ENCODE data around the gene MAPK8IP2. TPM values are rescaled to one million over a fixed set of nuclear protein-coding genes. Genes with fewer than 3 reads are reported as not detected.
A peak's percentile ranks its signal among the peaks of the same experiment; 100 is the strongest.
"Not testable (repeated sequence)": the region's sequence is repeated elsewhere in the genome, so short reads cannot be mapped to it uniquely, and the experiment has no call there.

MAPK8IP2 gene
- total and polyA plus RNA-seq, 2 experiments from 2014 or later = 0.42 to 1.7 TPM

DNA sequence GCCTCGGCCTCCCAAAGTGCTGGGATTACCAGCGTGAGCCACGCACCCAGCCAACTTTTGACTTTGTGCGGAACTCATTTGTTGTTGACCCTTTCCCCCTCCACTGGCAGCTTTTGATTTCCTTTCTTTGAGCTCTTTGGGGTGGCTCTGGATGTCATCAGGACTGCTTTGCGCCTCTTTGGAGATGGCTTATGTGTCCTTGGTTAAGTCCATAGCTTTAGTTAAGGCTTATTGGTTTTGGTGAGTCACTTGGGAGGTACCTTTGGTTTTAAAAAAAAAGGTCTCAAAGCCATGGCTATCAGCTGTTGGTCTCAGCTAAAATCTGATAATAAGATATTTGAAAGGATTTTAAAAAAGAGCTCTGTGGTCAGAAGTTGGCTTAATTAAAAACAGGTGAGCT, 32.5 kb downstream of the MAPK8IP2 start:
- Histone ChIP-seq H3K27ac (no peak overlapping the region), H3K9me3 (ENCODE audit: low read depth) (no peaks in the 10 kb centered on the region), H3K27me3 (no peaks in the 10 kb centered on the region), H3K36me3 (no peaks in the 10 kb centered on the region), H3K4me3 (no peak overlapping the region), H3K4me1 (ENCODE audit: low read depth) (no peaks in the 10 kb centered on the region)
- DNase-seq (ENCODE audit: low read depth in 1 of 2, low spot score in 1 of 2) = no peak
- TF ChIP-seq, protein P1, sequence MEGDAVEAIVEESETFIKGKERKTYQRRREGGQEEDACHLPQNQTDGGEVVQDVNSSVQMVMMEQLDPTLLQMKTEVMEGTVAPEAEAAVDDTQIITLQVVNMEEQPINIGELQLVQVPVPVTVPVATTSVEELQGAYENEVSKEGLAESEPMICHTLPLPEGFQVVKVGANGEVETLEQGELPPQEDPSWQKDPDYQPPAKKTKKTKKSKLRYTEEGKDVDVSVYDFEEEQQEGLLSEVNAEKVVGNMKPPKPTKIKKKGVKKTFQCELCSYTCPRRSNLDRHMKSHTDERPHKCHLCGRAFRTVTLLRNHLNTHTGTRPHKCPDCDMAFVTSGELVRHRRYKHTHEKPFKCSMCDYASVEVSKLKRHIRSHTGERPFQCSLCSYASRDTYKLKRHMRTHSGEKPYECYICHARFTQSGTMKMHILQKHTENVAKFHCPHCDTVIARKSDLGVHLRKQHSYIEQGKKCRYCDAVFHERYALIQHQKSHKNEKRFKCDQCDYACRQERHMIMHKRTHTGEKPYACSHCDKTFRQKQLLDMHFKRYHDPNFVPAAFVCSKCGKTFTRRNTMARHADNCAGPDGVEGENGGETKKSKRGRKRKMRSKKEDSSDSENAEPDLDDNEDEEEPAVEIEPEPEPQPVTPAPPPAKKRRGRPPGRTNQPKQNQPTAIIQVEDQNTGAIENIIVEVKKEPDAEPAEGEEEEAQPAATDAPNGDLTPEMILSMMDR (IDR thresholded peaks at IDR 0.05; ENCODE audit: low read depth, low read length) = no peak

DNA sequence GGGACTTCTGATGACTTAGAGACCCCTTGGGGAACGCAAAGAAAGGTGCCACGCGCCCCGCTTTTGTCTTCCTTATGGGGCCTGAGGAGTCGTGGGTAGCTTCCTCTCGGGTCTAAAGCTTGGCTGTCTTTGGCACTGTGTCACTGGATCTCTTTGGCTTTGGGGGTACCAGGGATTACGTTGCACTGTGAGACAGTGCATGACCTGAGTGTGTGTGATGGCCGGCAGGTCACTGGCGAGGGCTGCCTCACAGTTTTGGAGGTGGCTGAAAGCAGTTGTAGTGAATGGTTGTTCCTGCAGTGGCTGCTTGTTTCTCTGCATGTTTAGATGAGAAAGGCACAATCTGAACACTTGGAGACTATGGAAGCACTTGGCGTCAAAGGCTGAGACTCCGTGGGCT, 33.2 kb downstream of the MAPK8IP2 start:
- TF ChIP-seq, protein P1 (IDR thresholded peaks at IDR 0.05; ENCODE audit: low read depth, low read length) = no peak
- Histone ChIP-seq H3K27me3 (no peaks in the 10 kb centered on the region), H3K4me1 (ENCODE audit: low read depth) (no peaks in the 10 kb centered on the region), H3K27ac (no peak overlapping the region), H3K36me3 (no peaks in the 10 kb centered on the region), H3K9me3 (ENCODE audit: low read depth) (no peaks in the 10 kb centered on the region), H3K4me3 (no peak overlapping the region)
- DNase-seq (ENCODE audit: low read depth in 1 of 2, low spot score in 1 of 2) = no peak

DNA sequence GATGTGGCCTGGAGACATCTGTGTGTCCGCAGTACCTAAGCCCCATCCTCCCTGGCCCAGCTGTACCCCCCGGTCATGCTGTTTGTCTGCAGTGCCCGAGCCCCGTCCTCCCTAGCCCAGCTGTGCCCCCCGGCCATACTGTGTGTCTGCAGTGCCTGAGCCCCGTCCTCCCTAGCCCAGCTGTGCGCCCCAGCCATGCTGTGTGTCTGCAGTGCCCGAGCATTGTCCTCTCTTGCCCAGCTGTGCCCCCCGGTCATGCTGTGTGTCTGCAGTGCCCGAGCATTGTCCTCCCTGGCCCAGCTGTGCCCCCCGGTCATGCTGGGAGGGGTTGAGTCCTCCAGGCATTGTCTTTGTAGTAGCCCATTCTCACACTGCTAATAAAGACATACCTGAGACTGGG, 35.0 kb downstream of the MAPK8IP2 start:
- H3K4me1 ChIP-seq (ENCODE audit: low read depth) = no peaks in the 10 kb centered on the region
- TF ChIP-seq, protein P1 (IDR thresholded peaks at IDR 0.05; ENCODE audit: low read depth, low read length) = no peak

DNA sequence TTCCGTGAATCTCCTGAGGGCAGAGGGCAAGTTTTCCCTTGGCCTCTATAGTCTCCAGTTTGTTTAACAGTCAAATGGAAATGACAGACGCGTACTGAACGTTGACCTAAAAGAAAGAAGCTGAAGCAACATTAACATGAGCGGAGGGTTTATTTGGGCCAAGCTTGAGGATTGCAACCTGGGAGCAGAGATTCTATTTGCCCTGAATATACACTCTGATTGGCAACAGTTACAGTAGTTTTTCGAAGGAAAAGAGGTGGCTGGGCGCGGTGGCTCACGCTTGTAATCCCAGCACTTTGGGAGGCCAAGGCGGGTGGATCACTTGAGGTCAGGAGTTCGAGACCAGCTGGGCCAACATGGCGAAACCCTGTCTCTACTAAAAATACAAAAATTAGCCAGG, 39.7 kb downstream of the MAPK8IP2 start:
- H3K4me3 ChIP-seq; DNase-seq (ENCODE audit: low read depth in 1 of 2, low spot score in 1 of 2); H3K36me3 ChIP-seq; H3K9me3 ChIP-seq (ENCODE audit: low read depth); H3K27ac ChIP-seq: not testable (repeated sequence)
- peaks cover 19% of the 10 kb centered on the region for H3K27me3 ChIP-seq
- H3K4me1 ChIP-seq (ENCODE audit: low read depth) = peaks cover 14% of the 10 kb centered on the region

More for the DNA sequence above, 35.0 kb downstream of the MAPK8IP2 start:
- Histone ChIP-seq H3K4me3 (no peak overlapping the region), H3K36me3 (no peaks in the 10 kb centered on the region), H3K27me3 (no peaks in the 10 kb centered on the region), H3K27ac (no peak overlapping the region), H3K9me3 (ENCODE audit: low read depth) (no peaks in the 10 kb centered on the region)
- DNase-seq (ENCODE audit: low read depth in 1 of 2, low spot score in 1 of 2) = no peak

DNA sequence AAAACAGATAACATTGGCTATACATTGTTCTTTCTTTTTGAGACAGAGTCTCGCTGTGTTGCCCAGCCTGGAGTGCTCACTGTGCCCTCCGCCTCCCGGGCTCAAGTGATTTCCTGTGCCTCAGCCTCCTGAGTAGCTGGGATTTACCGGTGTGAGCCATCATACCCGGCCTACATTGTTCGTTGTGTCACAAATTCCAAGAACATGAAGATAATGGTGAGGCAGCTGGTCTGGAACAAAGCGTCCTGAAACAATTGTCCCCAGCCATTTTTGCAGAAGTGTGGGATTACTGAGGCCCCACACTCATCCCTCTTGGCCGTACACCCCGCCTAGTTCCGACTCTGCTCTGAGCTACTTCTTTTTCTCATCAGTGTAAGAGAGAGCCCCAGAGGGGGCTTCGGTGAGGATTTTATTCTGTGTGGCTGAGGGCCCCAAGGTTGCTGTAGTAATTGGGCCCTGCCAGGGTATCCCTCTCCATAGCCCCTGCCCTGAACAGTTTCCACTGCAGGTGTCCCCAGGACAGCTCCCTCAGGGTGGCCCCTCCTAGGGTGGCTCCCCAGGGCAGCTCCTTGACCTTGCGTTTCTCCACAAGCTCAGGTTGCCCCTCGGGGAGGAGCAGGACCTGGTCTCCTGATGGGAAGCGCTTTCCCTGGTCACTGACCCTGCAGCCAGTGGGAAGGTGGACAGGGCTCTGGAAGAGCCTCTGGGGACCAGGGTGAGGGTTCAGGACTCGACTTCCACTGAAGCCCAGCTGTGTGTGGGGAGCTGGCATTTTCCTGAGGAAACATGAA, 40.5 kb downstream of the MAPK8IP2 start:
- Histone ChIP-seq H3K36me3 (no peaks in the 10 kb centered on the region), H3K4me1 (ENCODE audit: low read depth) (peaks cover 14% of the 10 kb centered on the region), H3K27me3 (peaks cover 24% of the 10 kb centered on the region), H3K27ac (peak overlapping the region; percentile 37), H3K9me3 (ENCODE audit: low read depth) (no peaks in the 10 kb centered on the region), H3K4me3 (no peak overlapping the region)
- no peak for DNase-seq (ENCODE audit: low read depth in 1 of 2, low spot score in 1 of 2)
- TF ChIP-seq, protein P1 (IDR thresholded peaks at IDR 0.05; ENCODE audit: low read depth, low read length) = no peak

Measured in cardiac muscle cell (in vitro differentiated cells and primary cell).